ENCODE data around the gene SLC35G6.
"Not testable (repeated sequence)": the region's sequence is repeated elsewhere in the genome, so short reads cannot be mapped to it uniquely, and the experiment has no call there.

Gene SLC35G6

DNA sequence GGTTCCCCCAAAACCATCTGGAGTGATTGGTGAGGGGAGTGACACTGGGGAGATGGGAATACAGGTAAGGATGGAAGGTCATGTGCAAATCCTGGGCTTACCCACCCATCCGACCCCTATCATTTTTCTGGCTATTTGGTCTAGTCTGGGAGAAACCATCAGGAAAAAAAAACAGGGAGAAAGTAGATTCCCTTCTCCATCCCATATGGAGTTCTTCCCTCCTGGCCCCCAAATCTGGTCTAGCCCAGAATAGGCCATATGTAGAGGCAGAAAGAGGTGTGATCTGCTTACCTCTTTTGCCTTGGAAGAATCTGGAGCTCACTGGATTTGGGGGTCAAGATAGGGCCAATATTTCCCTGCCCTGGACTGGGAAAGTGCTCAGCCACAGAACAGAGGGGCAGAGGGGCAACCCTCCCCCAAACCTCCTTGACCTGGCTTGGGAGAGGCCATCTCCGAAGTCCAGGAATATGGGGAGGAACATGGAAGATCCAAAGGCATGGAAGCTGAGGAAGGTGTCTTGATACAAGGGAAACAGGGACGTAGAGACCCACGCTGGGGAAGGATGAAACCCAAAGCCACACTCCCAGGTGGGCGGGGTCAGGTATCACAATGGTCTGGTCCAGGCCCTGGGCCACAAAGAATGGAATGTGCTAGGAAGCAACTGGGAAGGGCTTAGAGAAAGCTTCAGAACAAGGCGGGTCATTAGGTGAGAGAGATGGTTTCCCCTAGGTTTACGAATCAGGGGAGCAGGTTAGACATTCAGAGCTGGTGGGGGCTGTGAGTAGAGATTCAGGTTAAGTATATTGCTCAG is 20.2 kb upstream of the SLC35G6 start:
- DNase-seq, result no peak

- DNase-seq, result no peak
These were observed 18.5 kb upstream of the SLC35G6 start for GRCh38 chr17:7462474-7463371.

DNA sequence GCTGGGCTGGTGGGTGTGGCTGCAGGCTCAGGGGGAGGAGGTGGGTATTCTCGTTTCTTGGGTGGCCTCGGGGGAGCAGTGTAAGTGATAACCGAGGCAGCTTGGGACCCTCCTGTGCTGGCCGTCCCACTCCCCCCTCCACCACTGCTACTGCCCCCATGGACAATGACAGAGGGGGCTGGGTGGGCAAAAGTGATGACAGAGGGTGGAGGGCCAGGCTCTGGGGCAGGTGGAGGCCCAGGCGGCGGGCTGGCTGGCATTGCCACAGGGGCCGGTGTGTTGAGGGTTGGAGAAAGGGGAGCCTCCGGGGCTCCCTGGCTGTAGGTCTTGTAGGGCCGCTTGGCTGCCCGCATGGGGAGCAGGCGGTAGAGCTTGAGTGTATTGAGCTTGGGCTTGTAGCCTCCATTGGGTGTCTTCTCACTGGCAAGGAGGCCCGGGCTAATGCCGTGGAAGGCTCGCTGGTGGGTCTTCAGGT is 17.8 kb upstream of the SLC35G6 start:
- DNase-seq, result no peak

DNA sequence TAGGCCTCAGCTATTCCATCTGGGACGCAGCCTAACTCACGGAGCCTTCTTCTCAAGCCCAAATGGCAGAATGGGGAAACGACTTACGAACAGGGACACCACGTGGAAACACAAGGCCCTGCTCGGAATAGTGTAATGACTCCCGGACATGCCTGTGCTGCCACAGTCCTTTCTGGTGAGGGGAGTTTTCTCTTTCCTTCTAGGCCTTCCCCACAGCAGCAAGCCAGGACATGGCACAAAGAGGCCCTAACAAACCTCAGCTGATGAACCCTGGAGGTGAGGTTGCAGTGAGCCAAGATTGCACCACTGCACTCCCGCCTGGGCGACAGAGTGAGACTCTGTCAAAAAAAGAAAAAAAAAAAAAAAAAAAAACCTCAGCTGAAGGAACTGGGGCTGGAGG is 17.2 kb upstream of the SLC35G6 start:
- no peak for DNase-seq

DNA sequence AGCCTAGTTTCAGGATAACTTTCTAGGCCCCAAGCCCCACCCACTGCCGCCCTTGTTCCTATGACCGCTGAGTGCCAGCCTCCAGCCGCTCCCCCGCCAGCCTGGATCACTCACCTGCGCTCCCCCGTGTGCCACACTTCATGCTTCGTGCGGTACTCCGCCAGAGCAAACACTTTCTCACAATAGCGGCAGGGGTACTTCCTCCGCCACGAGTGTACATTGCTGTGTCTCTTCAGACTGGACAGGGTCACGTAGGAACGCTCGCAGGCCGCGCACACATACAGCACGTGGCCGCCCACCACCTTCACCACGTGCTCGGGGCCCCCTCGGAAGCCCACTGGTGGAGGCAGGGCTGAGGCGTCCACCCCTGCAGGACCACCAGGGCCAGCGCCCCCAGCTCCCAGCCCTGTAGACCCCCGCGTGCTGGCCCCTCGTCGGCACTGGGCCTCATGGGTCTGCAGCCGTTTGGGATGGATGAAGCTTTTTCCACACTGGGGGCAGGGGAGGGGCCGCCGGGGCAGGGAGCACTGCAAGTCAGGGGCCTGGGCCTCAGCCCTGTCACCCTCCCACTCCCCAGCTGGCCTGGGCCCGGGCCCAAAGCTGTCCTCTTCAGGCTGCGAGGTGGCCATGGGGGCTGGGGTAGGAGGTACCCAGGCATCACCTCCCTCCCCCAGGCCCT is 15.5 kb upstream of the SLC35G6 start:
- DNase-seq, result no peak

GRCh38 chr17:7466318-7466638 is 15.0 kb upstream of the SLC35G6 start:
- DNase-seq, result no peak

GRCh38 chr17:7466639-7467341 is 14.5 kb upstream of the SLC35G6 start:
- peak in 1 of 2 donors; percentile 49 for DNase-seq

GRCh38 chr17:7467498-7467897 is 13.7 kb upstream of the SLC35G6 start:
- DNase-seq, result no peak

GRCh38 chr17:7468290-7468689 is 13.0 kb upstream of the SLC35G6 start:
- no peak for DNase-seq

DNA sequence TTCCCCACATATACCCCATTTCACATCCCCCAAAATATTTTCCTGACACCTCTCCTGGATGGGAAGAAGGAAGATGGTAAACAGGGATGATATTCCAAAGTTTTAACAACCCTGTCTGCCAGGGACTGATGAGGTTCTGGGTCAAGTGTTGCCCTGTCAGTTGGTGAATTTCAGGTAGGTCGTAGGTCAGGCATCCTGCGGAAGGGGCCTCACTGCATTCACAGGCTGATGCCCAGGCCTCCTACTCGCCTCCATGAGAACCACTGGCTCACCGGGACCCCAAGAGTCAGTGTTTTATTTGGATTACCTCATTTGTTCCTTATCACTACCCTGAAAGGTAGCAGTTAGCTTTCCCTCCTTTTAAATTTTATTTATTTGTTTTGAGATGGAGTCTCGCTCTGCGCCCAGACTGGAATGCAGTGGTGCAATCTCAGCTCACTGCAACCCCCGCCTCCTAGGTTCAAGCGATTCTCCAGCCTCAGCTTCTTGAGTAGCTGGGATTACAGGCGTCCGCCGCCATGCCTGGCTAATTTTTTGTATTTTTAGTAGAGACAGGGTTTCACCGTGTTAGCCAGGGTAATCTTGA is 12.3 kb upstream of the SLC35G6 start:
- DNase-seq, result no peak

- DNase-seq, result not testable (repeated sequence)
These were observed 11.4 kb upstream of the SLC35G6 start for GRCh38 chr17:7469843-7470242.

GRCh38 chr17:7470457-7470973 is 10.7 kb upstream of the SLC35G6 start:
- DNase-seq, result not testable (repeated sequence)

DNA sequence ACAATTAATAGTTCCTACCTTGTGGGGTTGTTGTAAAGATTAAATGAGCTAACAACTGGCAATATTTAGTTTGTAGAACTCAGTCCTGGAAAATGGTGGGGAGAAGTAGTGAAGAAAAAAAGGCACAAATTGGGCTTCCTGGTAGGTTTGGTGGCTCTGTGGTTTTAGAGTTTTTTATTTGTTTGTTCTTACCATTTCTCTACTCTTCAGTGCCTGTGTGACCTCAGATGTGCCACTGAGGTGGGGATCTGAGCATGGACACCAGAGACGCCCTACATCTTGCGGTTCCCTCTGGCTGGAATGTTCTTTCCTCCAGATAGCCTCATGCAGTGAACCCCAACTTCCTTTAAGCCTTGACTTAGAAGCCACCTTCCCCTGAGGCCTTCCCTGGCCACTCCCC is 9.5 kb upstream of the SLC35G6 start:
- no peak for DNase-seq

DNA sequence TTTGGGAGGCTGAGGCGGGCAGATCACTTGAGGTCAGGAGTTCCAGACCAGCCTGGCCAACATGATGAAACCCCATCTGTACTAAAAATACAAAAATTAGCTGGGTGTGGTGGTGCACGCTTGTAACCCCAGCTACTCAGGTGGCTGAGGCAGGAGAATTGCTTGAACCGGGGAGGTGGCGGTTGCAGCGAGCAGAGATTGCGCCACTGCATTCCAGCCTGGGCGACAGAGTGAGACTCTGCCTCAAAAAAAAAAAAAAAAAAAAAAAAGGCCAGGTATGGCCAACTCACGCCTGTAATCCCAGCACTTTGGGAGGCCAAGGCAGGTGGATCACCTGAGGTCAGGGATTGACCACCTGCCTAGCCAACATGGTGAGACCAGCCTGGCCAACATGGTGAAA is 6.5 kb upstream of the SLC35G6 start:
- DNase-seq, result not testable (repeated sequence)

DNA sequence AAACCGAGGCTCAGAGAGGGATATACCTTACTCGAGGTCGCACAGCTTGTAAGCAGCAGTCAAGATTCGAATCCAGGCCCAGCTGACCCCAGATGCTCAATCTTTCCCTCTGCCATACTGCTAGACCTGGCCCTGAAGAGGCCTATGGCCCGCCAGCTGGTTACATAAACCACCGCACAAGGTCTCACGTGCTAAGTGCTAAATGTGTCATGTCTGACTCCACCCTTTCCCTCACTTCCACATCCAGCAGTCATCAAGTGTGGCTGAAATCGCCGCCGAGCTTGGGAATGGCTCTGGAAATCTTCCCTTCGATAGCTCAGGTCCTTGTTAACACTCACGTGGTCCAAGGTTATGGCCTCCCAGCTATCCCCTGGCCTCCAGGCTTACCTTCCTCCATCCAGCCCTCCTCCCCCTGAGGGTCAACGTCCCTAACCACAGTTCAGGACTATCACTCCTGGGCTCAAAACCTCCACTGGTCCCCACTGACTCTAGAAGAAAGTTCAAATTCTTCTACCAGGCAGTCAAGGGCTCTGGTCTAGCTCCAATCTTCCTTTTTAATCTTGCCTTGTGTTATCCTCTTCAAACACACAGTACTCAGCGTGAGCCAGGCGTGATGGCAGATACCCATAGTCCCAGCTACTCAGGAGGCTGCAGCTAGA is 5.4 kb upstream of the SLC35G6 start:
- peak in 1 of 2 donors; percentile 55 for DNase-seq

DNA sequence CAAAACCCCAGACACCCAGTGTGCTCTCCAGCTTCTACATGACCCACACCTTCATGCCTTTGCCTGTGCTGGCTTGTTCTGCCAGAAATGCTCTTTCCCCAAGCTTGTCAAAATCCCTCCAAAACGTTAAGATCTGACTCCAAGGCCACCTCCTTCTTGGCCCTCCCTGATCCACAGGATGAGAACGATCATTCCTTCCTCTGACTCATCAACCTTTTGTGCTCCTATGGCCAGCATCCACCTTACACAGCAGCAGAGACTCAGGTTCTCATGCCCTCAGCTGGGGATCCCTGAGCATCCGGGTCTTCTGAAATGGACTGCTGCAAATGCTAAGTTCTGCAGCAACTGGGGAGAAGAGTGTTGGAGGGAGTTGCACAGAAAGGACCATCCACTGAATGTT is 4.8 kb upstream of the SLC35G6 start:
- no peak for DNase-seq

- DNase-seq, result no peak
These were observed 4.3 kb upstream of the SLC35G6 start for GRCh38 chr17:7476951-7477350.

DNA sequence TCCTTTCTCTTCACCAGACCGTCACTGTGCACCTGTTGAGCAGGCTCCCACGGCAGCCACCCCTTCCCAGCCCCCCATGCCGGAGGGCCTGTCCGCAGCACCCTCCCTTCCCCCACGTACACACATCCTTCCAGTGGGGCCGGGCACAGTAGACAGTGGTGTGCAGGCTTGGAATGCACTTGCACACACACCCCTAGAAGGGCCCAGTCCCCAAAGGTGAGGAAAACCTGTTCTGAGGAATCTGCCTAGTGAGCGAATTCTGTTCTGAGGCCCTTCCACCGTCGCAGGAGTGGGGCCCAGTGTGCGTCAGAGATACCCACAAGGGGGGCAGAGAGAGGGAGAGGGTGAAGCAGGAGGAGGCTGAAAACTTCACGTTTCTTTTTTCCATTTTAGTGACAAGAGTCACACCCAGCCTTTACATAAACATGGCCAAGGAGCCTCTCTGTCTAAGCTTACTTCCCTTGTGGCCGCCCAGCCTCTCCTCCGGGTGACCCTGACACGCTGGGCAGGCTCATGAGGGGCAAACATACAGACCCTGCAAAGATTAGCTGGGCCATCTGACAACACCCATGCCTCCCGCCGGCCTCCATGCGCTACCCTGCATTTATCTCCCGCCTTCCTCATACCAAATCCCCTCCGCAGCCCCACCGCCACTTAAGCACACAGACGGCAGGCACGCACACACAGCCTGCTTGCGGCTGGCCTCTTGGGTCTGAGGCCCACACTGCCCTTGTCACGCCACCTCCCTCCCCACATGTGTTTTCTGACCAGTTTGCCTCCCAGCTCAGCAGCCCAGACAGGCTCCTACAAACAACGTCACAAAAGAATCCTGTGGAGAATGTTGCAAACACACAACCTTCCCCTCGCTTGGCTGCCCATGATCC is 3.6 kb upstream of the SLC35G6 start:
- DNase-seq, result peak in 1 of 2 donors; percentile 45

DNA sequence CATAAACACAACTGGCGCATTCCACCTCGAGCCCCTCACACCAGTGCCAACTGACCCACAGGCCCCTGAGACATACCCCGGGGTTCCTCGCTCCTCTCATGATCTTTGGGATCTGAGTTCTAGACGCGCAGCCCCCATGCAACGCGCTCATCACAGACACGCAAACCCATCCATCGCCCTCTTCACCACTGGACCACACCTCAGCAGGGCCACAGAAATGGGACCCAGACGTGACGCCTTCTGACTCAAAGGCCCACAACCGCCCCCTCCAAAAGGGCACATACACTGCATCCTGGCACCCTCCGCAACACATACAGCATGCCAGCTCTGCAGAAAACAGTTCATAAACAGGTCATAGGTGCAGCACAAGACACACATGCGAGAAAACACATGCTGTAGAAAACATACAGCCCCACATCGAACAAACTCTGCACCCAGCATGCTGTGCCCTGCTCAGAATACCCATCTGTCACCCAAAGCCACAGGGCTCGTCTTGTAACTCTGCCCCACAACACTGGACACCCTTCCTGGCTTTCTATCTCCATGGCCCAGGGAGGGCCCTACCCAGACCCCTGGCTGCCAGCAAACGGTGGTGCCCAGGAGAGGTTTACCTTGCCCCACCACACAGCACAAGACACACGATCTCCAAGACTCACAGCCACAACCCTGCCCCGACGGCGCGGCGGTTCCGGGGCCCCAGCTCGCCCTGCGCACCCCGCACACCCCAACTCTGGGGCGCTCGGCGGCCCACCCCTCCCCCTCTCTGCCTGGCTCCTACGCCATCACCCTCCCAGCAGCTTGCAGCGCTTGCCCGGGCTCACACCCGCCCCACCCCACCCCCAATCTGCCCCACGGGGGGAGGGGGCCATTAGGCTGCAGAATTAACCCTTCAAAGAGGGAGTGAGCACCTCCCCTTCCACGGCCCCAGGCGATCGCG is 2.7 kb upstream of the SLC35G6 start:
- DNase-seq, result peak; percentile 83 to 84
